ENCODE data around the gene CHAC1. TPM values are rescaled to one million over a fixed set of nuclear protein-coding genes. Genes with fewer than 3 reads are reported as not detected.
A peak's percentile ranks its signal among the peaks of the same experiment; 100 is the strongest.
"Not testable (repeated sequence)": the region's sequence is repeated elsewhere in the genome, so short reads cannot be mapped to it uniquely, and the experiment has no call there.

CHAC1 gene
- polyA plus RNA-seq, 5 donors = 0.73 to 1.5 (median 1.1) TPM

DNA sequence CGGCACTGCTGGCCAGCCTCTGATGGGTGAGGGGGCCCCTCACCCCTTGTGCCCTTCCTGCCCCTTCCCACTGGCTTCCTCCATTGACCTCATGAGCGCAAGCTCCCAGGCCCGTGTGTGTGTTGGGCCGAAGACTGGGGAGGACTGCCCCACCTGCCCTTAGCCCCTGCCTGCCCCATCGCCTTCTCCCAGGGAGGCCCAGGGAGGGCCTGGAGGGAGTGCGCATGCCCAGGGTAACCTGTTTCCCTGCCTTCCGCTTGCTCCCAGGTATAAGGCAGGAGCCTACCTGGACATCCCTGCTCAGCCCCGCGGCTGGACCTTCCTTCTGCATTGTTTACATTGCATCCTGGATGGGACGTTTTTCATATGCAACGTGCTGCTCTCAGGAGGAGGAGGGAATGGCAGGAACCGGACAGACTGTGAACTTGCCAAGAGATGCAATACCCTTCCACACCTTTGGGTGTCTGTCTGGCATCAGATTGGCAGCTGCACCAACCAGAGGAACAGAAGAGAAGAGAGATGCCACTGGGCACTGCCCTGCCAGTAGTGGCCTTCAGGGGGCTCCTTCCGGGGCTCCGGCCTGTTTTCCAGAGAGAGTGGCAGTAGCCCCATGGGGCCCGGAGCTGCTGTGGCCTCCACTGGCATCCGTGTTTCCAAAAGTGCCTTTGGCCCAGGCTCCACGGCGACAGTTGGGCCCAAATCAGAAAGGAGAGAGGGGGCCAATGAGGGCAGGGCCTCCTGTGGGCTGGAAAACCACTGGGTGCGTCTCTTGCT is 15.3 kb upstream of the CHAC1 start:
- DNase-seq = no peak

DNA sequence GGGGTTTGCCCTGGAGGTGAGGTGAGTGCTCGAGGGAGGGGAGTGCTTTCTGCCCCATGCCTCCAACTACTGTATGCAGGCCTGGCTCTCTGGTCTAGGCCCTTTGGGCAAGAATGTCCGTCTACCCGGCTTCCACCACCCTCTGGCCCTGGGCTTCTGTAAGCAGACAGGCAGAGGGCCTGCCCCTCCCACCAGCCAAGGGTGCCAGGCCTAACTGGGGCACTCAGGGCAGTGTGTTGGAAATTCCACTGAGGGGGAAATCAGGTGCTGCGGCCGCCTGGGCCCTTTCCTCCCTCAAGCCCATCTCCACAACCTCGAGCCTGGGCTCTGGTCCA is 14.8 kb upstream of the CHAC1 start:
- DNase-seq = no peak

DNA sequence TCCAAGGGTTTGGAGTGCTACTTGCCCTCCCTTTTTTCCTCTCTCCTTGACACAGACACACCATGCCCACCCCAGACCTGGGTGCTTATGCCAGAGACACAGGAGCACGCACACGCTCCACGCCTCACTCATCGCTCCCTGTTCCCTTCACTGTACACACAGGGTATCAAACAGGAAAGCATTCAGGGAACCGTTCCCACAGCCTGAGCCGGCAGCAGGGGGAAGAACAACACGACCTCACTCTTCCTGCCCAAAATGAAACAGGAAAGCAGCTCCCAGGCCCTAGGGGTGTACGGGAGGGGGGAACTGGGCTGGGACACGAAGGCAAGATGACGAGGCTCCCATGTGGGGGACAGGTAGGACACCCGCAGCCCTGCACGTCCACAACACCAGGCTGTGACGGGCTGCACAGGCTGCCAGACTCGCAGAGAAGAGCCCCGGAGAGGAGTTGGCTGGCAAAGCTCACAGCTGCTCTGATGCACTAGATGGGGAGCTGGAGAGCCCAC is 12.9 kb upstream of the CHAC1 start:
- no peak for DNase-seq

DNA sequence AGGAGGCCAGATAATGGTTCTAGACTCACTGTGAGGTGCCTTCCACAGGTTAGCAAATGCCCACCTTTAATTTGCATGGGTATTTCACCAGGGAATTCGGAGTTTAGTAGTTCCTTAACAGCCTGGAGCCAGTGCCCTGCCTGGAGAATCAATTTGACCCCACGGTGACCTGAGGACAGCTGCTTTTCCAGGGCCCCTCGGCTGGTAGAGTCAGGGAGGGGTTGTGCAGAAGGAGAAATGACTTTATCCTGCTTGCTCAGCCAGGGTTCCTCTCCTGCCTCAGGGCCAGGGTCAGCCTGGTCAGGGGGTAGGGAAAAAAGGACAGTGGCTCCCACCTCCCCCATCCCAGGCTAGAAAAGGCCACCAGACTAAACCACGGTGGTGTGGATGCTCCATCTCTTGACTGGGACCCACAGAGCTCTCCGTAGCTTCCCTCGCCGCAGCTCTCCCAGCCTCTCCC is 12.2 kb upstream of the CHAC1 start:
- DNase-seq = no peak

DNA sequence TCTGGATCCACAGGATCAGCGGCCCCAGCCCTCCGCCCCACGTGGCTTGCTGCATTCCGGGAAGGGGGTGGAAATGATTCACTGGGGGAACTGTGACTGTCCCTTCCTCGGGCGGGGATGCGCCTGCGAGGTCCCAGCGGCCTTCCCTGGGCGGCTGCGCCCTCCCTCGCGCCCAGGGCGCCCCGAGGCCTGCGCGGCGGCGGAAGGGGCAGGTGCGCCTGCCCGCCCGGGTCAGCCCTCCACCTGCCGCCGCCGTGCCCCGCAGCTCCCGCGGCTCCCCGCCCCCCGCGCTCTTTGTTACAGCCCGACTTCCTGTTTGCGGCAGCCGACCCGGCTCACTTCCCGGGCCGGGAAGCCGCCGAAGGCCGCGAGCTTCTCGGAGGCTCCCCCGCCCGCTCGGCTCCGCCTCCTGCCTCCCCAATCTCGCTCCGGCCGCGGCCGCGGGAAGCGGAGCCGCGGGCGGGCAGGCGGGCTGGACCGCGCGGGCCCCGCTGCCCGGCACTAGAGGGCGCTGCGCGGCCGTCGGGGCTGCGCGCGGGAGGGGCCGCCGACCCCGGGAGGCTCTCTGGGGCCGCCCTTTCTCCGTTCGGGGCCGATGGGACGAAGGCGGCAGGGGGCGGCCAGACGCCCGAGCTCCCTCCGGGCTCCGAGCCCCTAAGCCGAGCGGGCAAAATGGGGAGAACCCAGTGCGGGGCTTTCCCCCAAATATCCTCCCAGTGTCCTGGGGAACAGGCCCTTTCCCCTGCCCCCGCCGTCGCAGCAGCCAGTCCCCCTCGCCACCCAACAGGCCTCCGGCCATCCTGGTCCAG is 11.5 kb upstream of the CHAC1 start:
- DNase-seq = peak in 1 of 2 donors; percentile 74

DNA sequence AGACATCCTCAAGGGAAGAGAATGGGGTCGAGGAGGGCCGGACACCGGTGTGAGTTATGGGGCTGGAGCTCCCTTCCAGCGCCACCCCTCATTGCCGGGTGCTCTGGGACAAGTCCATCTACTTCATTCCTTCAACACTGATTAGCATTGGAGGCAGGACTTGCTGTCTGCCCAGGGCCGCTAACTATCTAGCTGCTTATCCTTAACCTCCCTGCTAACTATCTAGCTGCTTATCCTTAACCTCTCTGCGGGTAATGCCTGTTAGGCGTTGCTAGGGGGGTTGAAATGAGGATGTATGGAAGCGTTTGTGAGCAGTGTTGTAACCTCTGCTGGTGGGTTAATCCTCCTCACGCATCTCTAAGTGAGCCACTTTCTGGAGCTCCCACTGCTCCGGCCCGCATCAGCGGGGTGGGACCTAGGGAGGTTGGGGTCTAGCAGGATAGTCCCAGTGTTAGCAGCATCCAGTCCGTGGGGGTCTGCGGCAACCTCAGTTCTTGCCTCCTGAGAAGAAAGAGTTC is 10.9 kb upstream of the CHAC1 start:
- no peak for DNase-seq

DNA sequence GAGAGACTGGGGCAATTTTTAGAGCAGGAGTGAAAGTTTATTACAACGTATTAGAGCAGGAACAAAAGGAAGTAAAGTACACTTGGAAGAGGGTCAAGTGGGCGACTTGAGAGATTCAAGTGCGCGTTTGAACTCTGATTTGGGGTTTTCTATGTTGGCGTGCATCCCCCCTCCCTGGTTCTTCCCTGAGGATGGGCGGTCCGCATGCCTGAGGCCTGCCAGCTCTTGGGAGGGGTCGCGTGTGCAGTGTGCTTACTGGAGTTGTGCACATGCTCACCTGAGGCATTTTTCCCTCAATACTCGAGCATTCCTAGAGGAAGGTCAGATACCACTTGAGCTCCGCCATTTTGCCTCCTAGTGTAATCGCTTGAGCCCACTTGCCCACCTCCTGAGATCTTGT is 10.4 kb upstream of the CHAC1 start:
- no peak for DNase-seq

DNA sequence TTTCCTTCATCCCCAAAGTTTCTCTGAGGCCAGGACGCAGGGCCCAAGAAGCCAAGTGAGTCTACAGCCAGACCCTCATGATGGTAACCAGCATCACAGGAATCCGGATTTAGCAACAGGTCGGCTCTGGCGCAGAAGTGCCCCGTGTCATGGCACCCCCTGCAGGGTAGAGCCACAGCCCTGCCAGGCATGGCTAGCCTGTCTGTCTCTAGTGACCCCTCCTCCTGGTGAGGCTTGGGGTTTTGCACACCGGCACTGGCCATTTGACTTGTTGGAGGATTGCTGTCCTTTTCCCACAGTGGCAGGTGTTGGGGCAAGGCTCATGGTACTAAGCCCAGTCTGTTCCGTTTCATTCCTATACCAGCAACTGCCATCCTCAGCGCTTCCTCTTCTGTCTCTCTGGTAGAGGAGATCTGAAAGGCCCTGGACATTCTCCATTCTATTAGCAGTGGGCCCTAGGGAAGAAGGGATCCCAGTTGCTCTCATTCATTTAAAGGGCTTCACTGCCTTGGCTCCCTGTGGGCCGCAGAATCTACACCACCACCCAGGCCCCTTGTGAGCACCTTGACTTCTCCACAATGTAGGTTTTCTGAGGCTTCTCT is 9.4 kb upstream of the CHAC1 start:
- no peak for DNase-seq

DNA sequence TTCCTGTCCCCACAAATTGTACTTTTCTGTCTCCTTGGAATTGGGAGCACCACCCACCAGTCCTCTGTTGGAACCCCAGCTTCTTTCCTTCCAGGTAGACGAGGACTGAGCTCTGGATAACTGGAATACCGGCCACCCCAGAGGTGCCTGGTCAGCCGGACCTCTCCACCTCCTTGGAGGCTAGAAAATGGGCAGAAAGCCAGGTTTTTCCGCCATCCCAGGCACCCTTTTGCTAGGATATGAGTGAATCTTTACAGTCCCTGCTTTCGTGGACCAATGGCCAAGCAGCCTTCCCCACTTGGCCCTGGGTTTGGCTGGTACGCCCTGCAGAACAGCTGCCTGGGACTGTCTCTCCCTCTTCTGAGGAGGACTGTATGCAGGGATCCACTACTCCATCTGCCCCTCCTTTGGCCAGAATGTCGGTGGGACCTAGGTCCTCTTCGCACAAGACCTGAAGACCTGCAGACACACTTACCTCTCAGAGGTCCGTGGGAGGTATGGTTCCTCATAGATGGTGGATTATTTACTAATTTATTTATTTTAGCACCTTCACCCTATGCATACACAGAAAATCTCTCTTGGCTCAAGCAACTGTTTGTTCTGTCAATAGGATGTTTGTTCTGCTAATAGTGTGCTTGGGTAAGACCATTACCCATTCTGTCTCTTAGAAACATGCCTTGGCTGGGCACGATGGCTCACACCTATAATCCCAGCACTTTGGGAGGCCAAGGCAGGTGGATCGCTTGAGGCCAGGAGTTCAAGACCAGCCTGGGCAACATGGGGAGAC is 8.6 kb upstream of the CHAC1 start:
- no peak for DNase-seq

DNA sequence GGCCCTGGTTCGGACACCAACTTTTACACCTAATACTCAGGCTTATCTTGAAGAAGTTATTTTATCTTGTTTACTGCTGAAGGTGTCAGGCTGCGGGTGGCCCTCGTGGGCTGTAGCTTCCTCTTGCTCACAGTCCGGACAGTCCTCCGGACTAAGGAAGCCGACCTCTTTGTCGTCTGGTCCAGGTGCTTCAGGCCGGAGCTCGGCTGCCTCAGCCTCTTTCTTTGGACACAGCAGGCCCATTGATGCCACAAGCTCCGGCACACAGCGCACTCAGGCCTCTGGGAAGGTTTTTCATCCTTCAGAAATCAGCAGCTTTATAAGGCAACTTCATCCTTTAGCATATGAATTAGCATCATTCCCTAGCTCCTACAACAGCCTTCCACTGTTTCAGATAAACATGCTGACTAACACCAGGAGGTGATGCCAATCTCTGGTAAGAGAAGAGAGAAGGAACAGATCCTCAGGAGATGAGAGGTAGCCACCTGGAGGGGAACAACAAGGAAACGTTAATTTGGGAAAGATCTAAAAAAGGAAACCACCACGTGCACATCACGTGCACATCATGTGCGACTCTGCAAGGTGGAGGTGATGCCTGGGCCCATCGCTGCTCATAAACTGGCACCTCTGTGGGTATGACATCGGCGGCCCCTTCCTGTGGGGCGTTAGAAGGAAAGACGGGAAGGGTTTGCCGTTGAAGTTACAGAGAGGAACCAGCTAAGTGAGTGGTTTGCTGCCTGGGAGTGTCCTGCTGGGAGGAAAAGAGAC is 4.4 kb upstream of the CHAC1 start:
- no peak for DNase-seq

DNA sequence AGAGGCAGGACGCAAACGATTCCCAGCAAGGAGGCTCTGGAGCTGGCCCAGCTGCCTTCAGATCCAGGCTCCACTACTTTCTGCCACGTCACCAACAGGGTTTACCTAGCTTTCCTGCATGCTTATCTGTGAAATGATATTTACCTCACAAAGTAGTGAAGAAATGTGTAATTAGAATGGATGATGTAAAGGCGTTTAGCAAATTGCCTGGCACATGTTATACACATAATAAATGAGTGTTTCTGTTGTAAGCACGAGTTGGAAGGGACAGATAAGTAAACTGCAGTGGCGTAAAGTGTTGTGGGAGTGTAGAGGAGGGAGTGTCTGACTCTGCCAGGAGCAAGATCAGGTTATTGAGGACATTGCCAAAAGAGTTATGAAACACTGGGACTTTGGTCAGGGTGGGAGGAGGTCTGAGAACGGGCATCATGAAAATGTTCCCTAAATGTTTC is 3.5 kb upstream of the CHAC1 start:
- DNase-seq = no peak

DNA sequence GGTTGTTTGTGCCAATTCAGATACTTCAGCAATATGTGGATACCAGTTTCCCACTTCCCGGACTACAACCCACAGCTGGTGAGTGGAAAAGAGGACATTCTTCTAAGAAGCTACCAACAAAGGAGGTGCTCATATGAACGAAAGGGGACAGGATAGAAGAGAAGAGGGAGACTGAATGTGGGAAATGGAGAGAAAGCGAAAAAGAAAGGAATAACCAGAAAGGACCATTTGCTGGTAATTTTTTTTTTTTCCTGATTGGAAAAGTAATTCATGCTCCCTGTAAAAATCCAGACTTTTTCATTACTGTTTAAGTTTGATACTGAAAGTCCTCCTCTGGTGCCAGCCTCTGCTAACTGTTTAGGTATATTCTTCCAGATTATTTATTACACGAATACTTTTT is 1.5 kb upstream of the CHAC1 start:
- no peak for DNase-seq

DNA sequence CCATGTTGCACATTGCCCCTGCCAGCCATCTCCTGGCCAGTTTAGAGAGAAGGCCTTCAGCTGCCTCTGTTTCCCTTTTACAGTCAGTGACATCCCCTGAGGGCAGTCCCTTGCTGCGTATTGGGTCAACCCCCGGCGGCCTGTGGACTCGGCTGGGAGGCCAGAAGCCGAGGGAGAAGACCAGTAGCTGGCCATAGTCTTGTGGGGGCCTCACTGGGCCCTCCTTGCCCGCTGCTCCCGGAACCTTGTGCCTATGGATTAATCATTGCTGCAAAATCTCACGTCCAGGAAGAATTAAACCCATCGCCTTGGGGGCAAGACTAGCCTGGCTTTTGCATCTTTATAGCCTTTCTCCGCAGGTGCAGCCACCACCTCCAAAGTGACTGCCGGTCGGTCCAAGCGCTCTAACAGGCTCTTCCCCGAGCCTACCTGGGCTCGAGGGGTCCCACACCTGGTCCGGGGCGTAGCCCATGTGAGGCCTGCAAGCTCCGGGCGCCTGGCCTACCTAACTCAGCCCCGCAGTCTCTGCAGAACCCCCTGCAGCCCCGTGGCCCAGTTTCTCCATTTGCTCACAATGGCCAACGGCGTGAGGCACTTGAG is 870 bp upstream of the CHAC1 start:
- DNase-seq = no peak

DNA sequence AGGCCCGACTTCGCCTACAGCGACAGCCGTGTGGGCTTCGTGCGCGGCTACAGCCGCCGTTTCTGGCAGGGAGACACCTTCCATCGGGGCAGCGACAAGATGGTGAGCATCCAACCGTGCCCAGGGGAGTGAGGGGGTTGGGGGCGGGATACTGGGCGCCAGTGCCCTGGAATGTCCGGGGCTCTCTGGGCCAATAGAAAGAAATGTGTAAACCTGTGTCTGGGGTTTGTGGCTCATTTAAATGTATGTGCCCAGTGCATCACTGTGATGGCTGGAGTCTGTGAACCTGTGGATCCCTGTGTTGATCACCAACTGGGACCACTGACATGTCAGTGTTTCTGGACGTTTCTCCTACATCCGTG is 423 bp downstream of the CHAC1 start:
- DNase-seq = no peak

DNA sequence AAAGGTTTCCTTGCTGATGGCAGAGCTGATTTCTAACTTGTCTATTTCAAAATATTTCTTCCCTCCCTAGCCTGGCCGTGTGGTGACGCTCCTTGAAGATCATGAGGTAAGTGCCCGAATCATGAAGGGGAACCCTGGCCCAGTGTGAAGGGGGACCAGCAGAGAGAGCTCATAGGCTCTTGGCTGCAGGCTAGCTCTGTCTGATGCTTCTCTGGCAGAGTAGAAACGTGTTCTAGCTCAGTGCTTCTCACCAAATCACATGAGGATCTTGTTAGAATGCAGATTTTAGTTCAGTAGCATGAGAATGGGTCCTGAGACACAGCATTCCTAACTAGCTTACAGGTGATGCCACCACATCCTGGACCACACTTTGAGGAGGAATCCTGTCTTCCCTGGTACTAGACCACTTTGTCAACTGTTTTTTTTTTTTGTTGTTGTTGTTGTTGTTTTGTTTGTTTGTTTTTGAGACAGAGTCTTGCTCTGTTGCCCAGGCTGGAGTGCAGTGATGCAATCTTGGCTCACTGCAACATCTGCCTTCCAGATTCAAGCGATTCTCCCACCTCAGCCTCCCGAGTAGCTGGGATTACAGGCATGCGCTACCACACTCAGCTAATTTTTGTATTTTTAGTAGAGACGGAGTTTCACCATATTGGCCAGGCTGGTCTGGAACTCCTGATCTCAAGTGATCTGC is 1.0 kb downstream of the CHAC1 start:
- DNase-seq = not testable (repeated sequence)

DNA sequence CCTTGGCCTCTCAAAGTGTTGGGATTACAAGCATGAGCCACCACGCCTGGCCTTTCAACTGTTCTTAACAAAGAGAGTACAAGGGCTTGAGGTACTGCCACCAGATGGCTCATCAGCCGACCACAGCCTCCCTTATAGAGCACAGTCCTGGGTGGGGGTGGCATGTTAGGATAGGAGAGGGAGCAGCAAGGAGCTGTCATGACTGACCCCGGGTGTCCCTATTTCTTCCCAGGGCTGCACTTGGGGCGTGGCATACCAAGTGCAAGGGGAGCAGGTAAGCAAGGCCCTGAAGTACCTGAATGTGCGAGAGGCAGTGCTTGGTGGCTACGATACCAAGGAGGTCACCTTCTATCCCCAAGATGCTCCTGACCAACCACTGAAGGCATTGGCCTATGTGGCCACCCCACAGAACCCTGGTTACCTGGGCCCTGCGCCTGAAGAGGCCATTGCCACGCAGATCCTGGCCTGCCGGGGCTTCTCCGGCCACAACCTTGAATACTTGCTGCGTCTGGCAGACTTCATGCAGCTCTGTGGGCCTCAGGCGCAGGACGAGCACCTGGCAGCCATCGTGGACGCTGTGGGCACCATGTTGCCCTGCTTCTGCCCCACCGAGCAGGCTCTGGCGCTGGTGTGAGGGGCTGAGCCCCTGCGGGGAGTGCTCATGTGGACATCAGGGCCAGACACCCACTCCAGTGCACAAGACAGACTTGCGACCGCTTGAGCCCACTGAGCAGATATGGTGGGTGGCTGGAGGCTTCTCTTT is 2.1 kb downstream of the CHAC1 start:
- DNase-seq = no peak

DNA sequence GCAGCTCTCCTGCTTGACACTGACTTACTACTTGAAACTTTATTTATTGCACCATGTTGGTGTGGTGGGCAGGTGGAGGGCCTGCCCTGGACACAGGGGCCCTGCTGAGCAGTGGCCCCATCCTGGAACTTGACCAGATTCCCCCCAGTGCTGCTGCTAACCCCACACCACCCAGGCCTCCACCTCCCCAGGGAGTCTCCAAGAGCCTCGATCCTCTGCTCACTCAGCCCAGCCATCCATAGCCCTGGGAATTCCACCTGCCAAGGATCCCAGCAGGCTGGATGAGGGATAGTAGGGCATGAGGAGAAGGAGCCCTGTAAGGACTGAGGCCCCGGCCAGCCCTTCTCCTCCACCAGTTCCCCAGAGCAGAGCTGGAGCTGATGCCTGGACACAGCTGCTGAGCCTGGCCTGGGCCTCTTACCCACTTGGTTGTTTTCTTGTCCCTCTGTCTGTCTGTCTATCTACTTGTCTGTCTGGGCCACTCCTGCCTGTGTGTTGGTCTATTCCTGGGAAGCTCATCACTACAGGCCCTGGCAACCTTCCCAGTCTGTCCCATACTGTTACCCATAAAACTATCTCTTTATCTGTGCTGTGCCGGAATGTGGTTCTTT is 2.8 kb downstream of the CHAC1 start:
- no peak for DNase-seq

DNA sequence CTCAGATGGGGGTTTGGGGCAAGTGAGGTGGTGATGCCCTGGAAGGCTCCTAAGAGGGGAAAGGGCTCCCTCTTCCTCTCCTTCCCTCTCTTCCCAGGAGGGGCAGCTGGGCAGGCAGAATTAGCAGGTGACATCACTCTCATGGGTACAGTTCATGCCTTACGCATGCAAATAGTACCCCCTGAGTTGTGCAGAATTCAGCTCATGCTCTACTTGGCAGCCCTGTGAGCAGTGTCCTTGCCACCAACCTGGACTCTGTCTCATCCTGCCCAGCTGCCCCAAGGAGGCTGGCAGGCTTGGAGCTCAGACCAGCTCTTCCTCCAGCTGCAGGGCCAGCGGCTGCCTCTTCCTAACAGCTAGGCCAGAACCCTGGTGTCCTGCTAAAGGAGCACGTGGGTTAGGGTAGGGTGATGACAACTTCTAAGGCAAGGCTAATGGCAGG is 3.3 kb downstream of the CHAC1 start:
- DNase-seq = no peak

Measured in right lung (tissue), 5 donors.